GM04503 (cell line): ENCODE measurements around the gene RHBDL1.

Experiments used
- DNase-seq: peaks from one replicate; pipeline ENCODE4 v3.0.0-alpha.2; 2012; ENCODE audit warnings: low read depth

RHBDL1 gene

GRCh38 chr16:708019-708418, 32.5 kb downstream of the RHBDL1 start:
- DNase-seq = no peak

- DNase-seq = no peak
Measured at GRCh38 chr16:708959-709358, 33.5 kb downstream of the RHBDL1 start.

- DNase-seq = peak; percentile 40
Measured at GRCh38 chr16:709566-710499, 34.4 kb downstream of the RHBDL1 start.

GRCh38 chr16:710500-711075, 35.1 kb downstream of the RHBDL1 start:
- DNase-seq = no peak

- DNase-seq = no peak
Measured at GRCh38 chr16:711084-711483, 35.6 kb downstream of the RHBDL1 start.

- no peak for DNase-seq
Measured at GRCh38 chr16:711548-712320, 36.3 kb downstream of the RHBDL1 start.

DNA sequence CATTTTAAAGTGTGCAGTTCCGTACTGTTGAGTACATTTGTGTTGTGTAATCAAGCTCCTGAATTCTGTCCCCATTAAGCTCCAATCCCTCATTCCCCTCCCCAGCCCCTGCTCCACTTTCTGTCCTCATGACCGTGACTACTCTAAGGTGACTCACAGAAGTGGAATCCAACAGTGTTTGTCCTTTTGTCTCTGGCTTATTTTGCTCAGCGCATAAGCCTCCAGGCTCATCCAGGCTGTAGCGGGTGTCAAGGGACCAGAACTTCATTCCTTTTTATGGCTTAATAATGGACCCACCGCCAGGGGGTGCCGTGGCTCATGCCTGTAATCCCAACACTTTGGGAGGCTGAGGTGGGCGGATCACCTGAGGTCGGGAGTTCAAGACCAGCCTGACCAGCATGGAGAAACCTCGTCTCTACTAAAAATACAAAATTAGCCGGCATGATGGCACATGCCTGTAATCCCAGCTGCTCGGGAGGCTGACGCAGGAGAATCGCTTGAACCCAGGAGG, 37.3 kb downstream of the RHBDL1 start:
- peak; percentile 95 for DNase-seq

DNA sequence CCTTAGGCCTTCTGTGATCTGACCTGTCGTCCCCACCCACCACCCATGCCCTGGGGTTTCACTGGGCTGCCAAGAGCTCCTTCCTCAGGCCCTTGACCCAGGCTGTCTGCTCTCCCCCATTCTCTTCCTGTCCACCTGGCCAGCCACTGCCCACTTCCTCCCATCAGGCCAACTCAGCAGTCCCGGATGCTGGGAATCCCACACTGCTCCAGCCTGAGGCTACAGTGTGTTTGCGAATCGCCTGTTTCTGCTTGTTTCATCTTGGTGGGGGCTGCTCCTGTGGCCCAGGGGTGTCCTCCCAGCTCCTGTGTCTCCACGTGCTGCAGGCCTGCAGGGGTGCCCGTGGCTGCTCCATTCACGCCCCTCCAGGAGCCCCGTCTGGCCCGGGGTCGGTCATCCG, 38.6 kb downstream of the RHBDL1 start:
- DNase-seq = no peak

DNA sequence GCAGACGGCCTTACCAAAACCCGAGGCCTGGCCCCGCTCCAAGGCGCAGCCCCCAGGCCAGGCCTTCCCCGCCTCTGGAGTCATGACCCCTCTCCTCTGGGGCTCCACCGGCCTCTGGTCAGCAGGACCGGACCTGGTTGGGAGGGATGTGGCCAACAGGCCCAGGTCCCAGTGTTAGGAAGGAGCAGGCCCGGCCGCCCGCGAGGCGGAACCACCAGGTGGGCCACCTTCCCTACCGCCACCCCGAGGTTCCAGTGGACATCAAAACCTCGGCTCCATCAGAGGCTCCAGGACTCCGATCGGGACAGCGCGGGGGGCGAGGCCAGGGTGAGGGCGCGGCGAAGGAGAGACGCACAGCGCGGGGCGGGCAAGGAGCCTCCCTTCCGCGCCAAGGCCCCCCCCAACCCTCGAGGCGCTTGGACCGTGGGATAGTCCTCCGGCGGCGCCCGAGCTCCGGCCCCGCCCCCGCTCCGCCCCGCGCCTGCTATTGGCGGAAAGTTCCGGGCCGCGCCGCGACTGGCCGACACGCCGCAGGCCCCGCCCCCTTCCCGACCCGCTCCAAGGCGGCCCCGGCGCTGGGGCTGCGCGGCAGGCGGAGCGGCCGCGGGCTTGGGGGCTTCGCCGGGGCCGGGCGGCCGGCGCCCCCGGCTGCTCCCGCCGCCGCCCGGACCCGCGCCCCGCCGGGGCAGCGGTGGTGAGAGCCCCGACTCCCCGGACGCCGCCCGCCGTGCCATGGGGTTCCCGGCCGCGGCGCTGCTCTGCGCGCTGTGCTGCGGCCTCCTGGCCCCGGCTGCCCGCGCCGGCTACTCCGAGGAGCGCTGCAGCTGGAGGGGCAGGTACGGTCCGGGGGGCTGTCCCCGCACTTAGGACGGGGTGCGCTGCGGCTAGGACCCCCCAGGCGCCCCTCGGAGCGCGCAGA, 39.3 kb downstream of the RHBDL1 start, which contains the start of gene METRN:
Gene METRN (plus strand): TSS at position 561 of the 919 bp plus-strand sequence. CDS start 172 bp downstream, at position 733.
- peak; percentile 35 for DNase-seq

DNA sequence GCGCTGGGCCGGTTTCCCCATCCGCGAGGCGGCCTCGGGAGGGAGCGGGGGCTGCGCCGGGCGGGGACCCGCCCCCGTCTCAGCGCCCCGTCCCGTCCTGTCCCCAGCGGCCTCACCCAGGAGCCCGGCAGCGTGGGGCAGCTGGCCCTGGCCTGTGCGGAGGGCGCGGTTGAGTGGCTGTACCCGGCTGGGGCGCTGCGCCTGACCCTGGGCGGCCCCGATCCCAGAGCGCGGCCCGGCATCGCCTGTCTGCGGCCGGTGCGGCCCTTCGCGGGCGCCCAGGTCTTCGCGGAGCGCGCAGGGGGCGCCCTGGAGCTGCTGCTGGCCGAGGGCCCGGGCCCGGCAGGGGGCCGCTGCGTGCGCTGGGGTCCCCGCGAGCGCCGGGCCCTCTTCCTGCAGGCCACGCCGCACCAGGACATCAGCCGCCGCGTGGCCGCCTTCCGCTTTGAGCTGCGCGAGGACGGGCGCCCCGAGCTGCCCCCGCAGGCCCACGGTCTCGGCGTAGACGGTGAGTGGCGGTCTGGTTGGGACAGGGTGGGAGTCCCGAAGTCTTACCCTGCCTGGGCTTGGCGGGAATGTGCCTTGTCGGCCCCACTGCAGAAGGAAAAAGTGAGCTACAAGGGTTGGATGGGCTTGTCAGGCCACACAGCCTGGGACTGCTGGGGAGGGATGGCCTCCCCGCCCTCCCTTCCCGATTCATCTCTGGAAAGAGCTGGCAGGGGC, 40.2 kb downstream of the RHBDL1 start:
- no peak for DNase-seq

- no peak for DNase-seq
Measured at GRCh38 chr16:716200-716568, 40.7 kb downstream of the RHBDL1 start.

- no peak for DNase-seq
Measured at GRCh38 chr16:716768-717325, 41.4 kb downstream of the RHBDL1 start.

- no peak for DNase-seq
Measured at GRCh38 chr16:717450-718245, 42.2 kb downstream of the RHBDL1 start.

- no peak for DNase-seq
Measured at GRCh38 chr16:718389-718788, 42.9 kb downstream of the RHBDL1 start.

- DNase-seq = no peak
Measured at GRCh38 chr16:718922-719321, 43.5 kb downstream of the RHBDL1 start.

GRCh38 chr16:719815-720446, 44.5 kb downstream of the RHBDL1 start:
- DNase-seq = no peak

DNA sequence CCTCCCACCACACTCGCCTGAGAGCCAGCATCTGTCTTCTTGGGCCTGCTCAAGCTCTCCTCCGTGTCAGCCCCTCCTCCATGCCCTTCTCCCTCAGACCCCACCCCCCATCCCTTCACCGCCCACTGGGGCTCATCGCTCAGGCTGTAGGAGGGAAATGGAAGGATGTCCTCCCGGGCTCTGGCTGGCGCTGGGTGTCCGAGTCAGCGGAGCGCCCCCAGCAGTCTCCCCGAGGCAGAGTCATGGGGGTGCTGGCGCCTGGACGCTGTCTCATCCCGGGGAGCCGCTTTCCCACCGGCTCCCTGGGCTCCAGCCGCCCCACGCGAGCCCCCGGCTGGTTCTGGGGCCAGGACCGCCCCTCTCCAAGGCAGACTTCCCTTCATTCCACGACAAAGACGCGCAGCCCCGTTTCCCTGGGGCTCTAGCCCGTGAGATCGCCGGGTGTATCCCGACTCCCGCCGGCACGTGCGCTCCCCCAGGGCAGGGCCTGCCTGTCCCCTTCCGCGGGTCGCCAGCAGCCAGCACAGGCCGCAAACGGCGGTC, 45.0 kb downstream of the RHBDL1 start:
- no peak for DNase-seq

DNA sequence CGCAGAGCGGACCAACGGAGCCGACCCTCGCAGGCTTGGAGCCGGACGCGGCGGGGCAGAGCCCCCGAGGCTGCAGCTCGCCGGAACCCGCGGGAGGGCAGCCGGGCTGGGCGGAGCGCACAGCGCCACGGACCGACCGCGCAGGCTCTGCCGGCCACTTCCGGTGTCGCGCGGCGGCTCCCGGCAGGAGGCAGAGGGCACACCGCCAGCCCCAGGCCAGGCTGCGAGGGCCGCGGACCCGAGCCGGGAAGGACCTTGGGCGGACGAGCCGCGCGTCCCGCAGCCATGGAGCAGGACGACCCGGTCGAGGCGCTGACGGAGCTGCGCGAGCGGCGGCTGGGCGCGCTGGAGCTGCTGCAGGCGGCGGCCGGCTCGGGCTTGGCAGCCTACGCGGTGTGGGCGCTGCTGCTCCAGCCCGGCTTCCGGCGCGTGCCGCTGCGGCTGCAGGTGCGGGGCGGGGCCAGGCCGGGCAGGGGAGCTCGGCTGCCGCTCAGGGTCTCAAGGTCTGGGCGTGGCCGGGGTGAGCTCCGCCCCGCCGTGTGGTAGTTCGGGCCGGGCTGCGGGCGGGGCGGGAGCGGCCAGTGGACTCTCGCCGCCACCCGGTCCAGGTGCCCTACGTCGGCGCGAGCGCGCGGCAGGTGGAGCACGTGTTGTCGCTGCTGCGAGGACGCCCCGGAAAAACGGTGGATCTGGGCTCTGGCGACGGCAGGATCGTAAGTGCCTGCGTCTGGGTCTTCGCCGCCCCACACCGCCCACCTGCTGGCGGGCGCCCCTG, 45.7 kb downstream of the RHBDL1 start, which contains the start of gene ANTKMT:
Gene ANTKMT (plus strand): TSS at position 157 of the 775 bp plus-strand sequence. CDS start 129 bp downstream, at position 286.
- no peak for DNase-seq
